Fibroblast of villous mesenchyme (primary cell): ENCODE results near the gene BRWD1. TPM values are rescaled to one million over a fixed set of nuclear protein-coding genes. Genes with fewer than 3 reads are reported as not detected.
A peak's percentile ranks its signal among the peaks of the same experiment; 100 is the strongest.
"Not testable (repeated sequence)": the region's sequence is repeated elsewhere in the genome, so short reads cannot be mapped to it uniquely, and the experiment has no call there.

Experiments used
- DNase-seq: peaks from one replicate; pipeline ENCODE4 v3.0.0-alpha.2; 2010; ENCODE audit warnings: low read depth
- H3K4me3 ChIP-seq: 2 replicates; pipeline ENCODE4 v1.5.1; 2011; ENCODE audit warnings: low read depth, mild to moderate bottlenecking, low read length
- CTCF ChIP-seq: IDR thresholded peaks from 2 replicates; pipeline ENCODE4 v1.5.1; 2012; ENCODE audit warnings: low read depth, mild to moderate bottlenecking, low read length; ENCODE audit not compliant: insufficient read depth
- small RNA-seq: library from RNA; depleted of rRNA; stranded (forward); fragments of <200 nt; gene quantifications from one replicate; pipeline ENCODE3, GENCODE V24; 2012
- total RNA-seq: library from RNA; depleted of rRNA; stranded (reverse); fragments of >200 nt; gene quantifications from 2 replicates; pipeline ENCODE4 v1.2.3, GENCODE V29; 2012

The BRWD1 gene
- total RNA-seq, 1 donor, result 75.6 TPM

- peak; percentile 44 for DNase-seq
Measured at GRCh38 chr21:39136138-39136537, 177.3 kb downstream of the BRWD1 start.

GRCh38 chr21:39134288-39134810 is 179.1 kb downstream of the BRWD1 start:
- DNase-seq, result no peak
- no peak for TF ChIP-seq CTCF
- H3K4me3 ChIP-seq, result no peak overlapping the region

More at GRCh38 chr21:39136138-39136537, 177.3 kb downstream of the BRWD1 start:
- peak; percentile 35 for TF ChIP-seq CTCF
- H3K4me3 ChIP-seq, result not testable (repeated sequence)

Small RNAs within 50 kb of the gene (small RNA-seq; reads per million reads assigned to genes)
- not detected for gene RF00019

Other genes with a start within 250 kb of the BRWD1 start
- 70.0 and 71.5 TPM in 2 replicates for gene PSMG1, start 130.2 kb downstream of the BRWD1 start, total RNA-seq
- 177 and 255 TPM in 2 replicates for gene HMGN1, start 35.5 kb upstream of the BRWD1 start, total RNA-seq
- gene LCA5L, start 132.1 kb upstream of the BRWD1 start, total RNA-seq, result 0.86 and 0.97 TPM in 2 replicates
- gene SH3BGR, start 138.3 kb upstream of the BRWD1 start, total RNA-seq, result 2.2 and 2.6 TPM in 2 replicates